Calu3 (cell line): ENCODE results near the gene ASNSD1. TPM values are rescaled to one million over a fixed set of nuclear protein-coding genes. Genes with fewer than 3 reads are reported as not detected.
"Not testable (repeated sequence)": the region's sequence is repeated elsewhere in the genome, so short reads cannot be mapped to it uniquely, and the experiment has no call there.

Experiments used
- BruUV-seq: library from RNA; stranded (reverse); fragments of 400-500 nt; replicated peaks from 2 replicates; lab custom pipeline; 2021; lab: Mats Ljungman, UMichigan
- CTCF ChIA-PET: fragments of 300-600 bp; sonication (Branson Sonifier 250); formaldehyde crosslinking; loops from one replicate; lab custom pipeline; 2022; ENCODE audit warnings: antibody characterized with exemption; lab: Charles Lee
- DNase-seq: peaks from one replicate; pipeline ENCODE4 v3.0.0; 2022
- H3K27ac Mint-ChIP-seq: one replicate; pipeline ENCODE4 v1.8.0; 2022; ENCODE audit warnings: mixed read lengths; ENCODE audit not compliant: unreplicated experiment
- H3K27me3 Mint-ChIP-seq: one replicate; pipeline ENCODE4 v1.8.0; 2022; ENCODE audit warnings: mixed read lengths; ENCODE audit not compliant: unreplicated experiment
- H3K36me3 Mint-ChIP-seq: one replicate; pipeline ENCODE4 v1.8.0; 2022; ENCODE audit warnings: mild to moderate bottlenecking, moderate library complexity, mixed read lengths; ENCODE audit not compliant: insufficient read depth, unreplicated experiment
- H3K4me1 Mint-ChIP-seq: one replicate; pipeline ENCODE4 v1.8.0; 2022; ENCODE audit warnings: mild to moderate bottlenecking, low read depth, mixed read lengths; ENCODE audit not compliant: unreplicated experiment
- H3K4me3 Mint-ChIP-seq: one replicate; pipeline ENCODE4 v1.8.0; 2022; ENCODE audit warnings: mild to moderate bottlenecking, low read depth, moderate library complexity, mixed read lengths; ENCODE audit not compliant: unreplicated experiment
- H3K9me3 Mint-ChIP-seq: one replicate; pipeline ENCODE4 v1.8.0; 2022; ENCODE audit warnings: low read depth, mixed read lengths; ENCODE audit not compliant: unreplicated experiment
- intact Hi-C: fragments of 100-400 bp; cut with micrococcal nuclease; formaldehyde crosslinking; loops from one replicate; pipeline ENCODE4 v1.10.0; 2022; ENCODE audit not compliant: unreplicated experiment
- total RNA-seq: library from RNA; stranded (reverse); gene quantifications from 2 replicates; pipeline ENCODE4 v1.2.3, GENCODE V29; 2022
- TF ChIP-seq, protein P1 (sequence below): fragments of 200-600 bp; IDR thresholded peaks from one replicate; pipeline ENCODE4 v1.8.0; 2022; ENCODE audit warnings: antibody characterized with exemption; ENCODE audit not compliant: unreplicated experiment

ASNSD1 gene
- total RNA-seq, 1 experiment from 2014 or later: 30.7 TPM

- TF ChIP-seq, protein P1, sequence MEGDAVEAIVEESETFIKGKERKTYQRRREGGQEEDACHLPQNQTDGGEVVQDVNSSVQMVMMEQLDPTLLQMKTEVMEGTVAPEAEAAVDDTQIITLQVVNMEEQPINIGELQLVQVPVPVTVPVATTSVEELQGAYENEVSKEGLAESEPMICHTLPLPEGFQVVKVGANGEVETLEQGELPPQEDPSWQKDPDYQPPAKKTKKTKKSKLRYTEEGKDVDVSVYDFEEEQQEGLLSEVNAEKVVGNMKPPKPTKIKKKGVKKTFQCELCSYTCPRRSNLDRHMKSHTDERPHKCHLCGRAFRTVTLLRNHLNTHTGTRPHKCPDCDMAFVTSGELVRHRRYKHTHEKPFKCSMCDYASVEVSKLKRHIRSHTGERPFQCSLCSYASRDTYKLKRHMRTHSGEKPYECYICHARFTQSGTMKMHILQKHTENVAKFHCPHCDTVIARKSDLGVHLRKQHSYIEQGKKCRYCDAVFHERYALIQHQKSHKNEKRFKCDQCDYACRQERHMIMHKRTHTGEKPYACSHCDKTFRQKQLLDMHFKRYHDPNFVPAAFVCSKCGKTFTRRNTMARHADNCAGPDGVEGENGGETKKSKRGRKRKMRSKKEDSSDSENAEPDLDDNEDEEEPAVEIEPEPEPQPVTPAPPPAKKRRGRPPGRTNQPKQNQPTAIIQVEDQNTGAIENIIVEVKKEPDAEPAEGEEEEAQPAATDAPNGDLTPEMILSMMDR: no peak
- no TSS peak for BruUV-seq
- no peak overlapping the region for H3K4me3 Mint-ChIP-seq
- no peaks in the 10 kb centered on the region for H3K9me3 Mint-ChIP-seq
- H3K27ac Mint-ChIP-seq: no peak overlapping the region
- H3K27me3 Mint-ChIP-seq: no peaks in the 10 kb centered on the region
- H3K36me3 Mint-ChIP-seq: no peaks in the 10 kb centered on the region
- CTCF ChIA-PET: interaction anchor here (0.6 kb wide), 1 partner anchor 632 kb away, joined by 3 read pairs; no protein-coding TSS in a partner anchor
- intact Hi-C loops: no loop called here
- no peak for DNase-seq
- no peaks in the 10 kb centered on the region for H3K4me1 Mint-ChIP-seq
Observed at GRCh38 chr2:189685540-189686229, 24.4 kb downstream of the ASNSD1 start.

DNA sequence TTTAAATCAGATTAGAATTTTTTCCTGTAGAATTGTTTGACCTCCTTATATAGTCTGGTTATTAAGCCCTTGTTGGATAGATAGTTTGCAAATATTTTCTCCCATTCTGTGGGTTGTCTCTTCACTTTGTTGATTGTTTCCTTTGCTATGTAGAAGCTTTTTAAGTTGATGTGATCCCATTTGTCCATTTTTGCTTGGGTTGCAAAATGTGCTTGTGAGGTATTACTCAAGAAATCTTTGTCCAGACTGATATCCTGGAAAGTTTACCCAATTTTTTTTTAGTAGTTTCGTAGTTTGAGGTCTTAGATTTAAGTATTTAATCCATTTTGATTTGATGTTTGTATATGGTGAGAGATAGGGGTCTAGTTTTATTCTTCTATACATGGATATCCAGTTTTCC, 26.5 kb downstream of the ASNSD1 start:
- CTCF ChIA-PET, H3K36me3 Mint-ChIP-seq, DNase-seq, H3K9me3 Mint-ChIP-seq, H3K27me3 Mint-ChIP-seq, H3K27ac Mint-ChIP-seq, H3K4me3 Mint-ChIP-seq, intact Hi-C loops, BruUV-seq, H3K4me1 Mint-ChIP-seq: not testable (repeated sequence)

- DNase-seq: no peak
- TF ChIP-seq, protein P1: no peak
- H3K4me1 Mint-ChIP-seq: no peaks in the 10 kb centered on the region
- H3K27ac Mint-ChIP-seq: no peak overlapping the region
- H3K9me3 Mint-ChIP-seq: no peaks in the 10 kb centered on the region
- H3K27me3 Mint-ChIP-seq: no peaks in the 10 kb centered on the region
- intact Hi-C loops: no loop called here
- H3K4me3 Mint-ChIP-seq: no peak overlapping the region
- no TSS peak for BruUV-seq
- CTCF ChIA-PET: interaction anchor here (1.6 kb wide), 1 partner anchor 35 kb away, joined by 5 read pairs; the partner anchor contains the start of gene ASNSD1
- no peaks in the 10 kb centered on the region for H3K36me3 Mint-ChIP-seq
Observed at GRCh38 chr2:189696223-189696622, 35.0 kb downstream of the ASNSD1 start.

- Mint-ChIP-seq H3K27me3 (no peaks in the 10 kb centered on the region), H3K27ac (no peak overlapping the region), H3K4me1 (no peaks in the 10 kb centered on the region), H3K36me3 (no peaks in the 10 kb centered on the region), H3K9me3 (no peaks in the 10 kb centered on the region), H3K4me3 (no peak overlapping the region)
- intact Hi-C loops: loop anchor here (1.0 kb wide), 1 partner anchor 37 kb away; the partner anchor contains the start of gene ASNSD1
- no peak for DNase-seq
- CTCF ChIA-PET: interaction anchor here (1.0 kb wide), 1 partner anchor 37 kb away, joined by 3 read pairs; no protein-coding TSS in a partner anchor
- TF ChIP-seq, protein P1: peak; percentile 8
- no TSS peak for BruUV-seq
Observed at GRCh38 chr2:189698020-189698887, 37.0 kb downstream of the ASNSD1 start.
